Neuronal stem cell (in vitro differentiated cells): ENCODE measurements around the gene C20orf141.

Source experiments
- DNase-seq: peaks from one replicate; pipeline ENCODE4 v3.0.0-alpha.2; 2013; ENCODE audit warnings: low spot score
- H2AFZ ChIP-seq: one replicate; pipeline ENCODE4 v1.6.1; 2013; ENCODE audit warnings: mild to moderate bottlenecking, low read length, inconsistent platforms
- H2AK5ac ChIP-seq: 2 replicates; pipeline ENCODE4 v1.6.1; 2013; ENCODE audit warnings: low read depth, mild to moderate bottlenecking, inconsistent platforms, low read length, moderate library complexity, mixed read lengths
- H2BK120ac ChIP-seq: 2 replicates; pipeline ENCODE4 v1.6.1; 2013; ENCODE audit warnings: low read depth, mild to moderate bottlenecking, inconsistent platforms, low read length, moderate library complexity, mixed read lengths
- H2BK12ac ChIP-seq: one replicate; pipeline ENCODE4 v1.6.1; 2013; ENCODE audit warnings: low read length, inconsistent platforms
- H2BK15ac ChIP-seq: 2 replicates; pipeline ENCODE4 v1.6.1; 2013; ENCODE audit warnings: mild to moderate bottlenecking, low read length, inconsistent platforms, mixed read lengths
- H2BK5ac ChIP-seq: one replicate; pipeline ENCODE4 v1.6.1; 2013; ENCODE audit warnings: inconsistent platforms, mild to moderate bottlenecking, low read length, moderate library complexity
- H3K14ac ChIP-seq: one replicate; pipeline ENCODE4 v1.6.1; 2013; ENCODE audit warnings: low read length, inconsistent platforms
- H3K18ac ChIP-seq: 2 replicates; pipeline ENCODE4 v1.6.1; 2013; ENCODE audit warnings: low read length, inconsistent platforms
- H3K23ac ChIP-seq: 2 replicates; pipeline ENCODE4 v1.6.1; 2013; ENCODE audit warnings: low read depth, mild to moderate bottlenecking, mixed read lengths, low read length, inconsistent platforms; ENCODE audit not compliant: poor library complexity
- H3K27ac ChIP-seq: replicated peaks from 3 replicates; pipeline ENCODE4 v1.5.1; 2013; ENCODE audit warnings: low read length, inconsistent platforms
- H3K27me3 ChIP-seq, 3 experiments: 2 replicates each; pipeline ENCODE4 v1.6.1; 2013; ENCODE audit warnings: low read length in 3 of 3, mild to moderate bottlenecking in 2 of 3, inconsistent platforms in 1 of 3, low read depth in 1 of 3, mixed read lengths in 1 of 3, moderate library complexity in 1 of 3; ENCODE audit not compliant: control insufficient read depth in 3 of 3, insufficient read depth in 3 of 3
- H3K36me3 ChIP-seq, 2 donors: replicated peaks in 1 of 2; 2 replicates each; pipeline ENCODE4 v1.6.1; 2013; ENCODE audit warnings: low read length in 2 of 2; ENCODE audit not compliant: control insufficient read depth in 2 of 2, insufficient read depth in 2 of 2
- H3K4ac ChIP-seq: 2 replicates; pipeline ENCODE4 v1.6.1; 2013; ENCODE audit warnings: inconsistent platforms, mild to moderate bottlenecking, low read length, moderate library complexity
- H3K4me1 ChIP-seq, 2 donors: 1 replicate in 1 of 2; 2 replicates in 1 of 2; pipeline ENCODE4 v1.6.1; 2013; ENCODE audit warnings: low read length in 2 of 2, low read depth in 1 of 2; ENCODE audit not compliant: control insufficient read depth in 2 of 2, insufficient read depth in 1 of 2
- H3K4me2 ChIP-seq: one replicate; pipeline ENCODE4 v1.6.1; 2013; ENCODE audit warnings: mild to moderate bottlenecking, low read length, inconsistent platforms; ENCODE audit not compliant: insufficient read depth, poor library complexity, severe bottlenecking
- H3K4me3 ChIP-seq, 2 donors: 2 replicates each; pipeline ENCODE4 v1.5.1; 2013; ENCODE audit warnings: low read length in 2 of 2, mild to moderate bottlenecking in 2 of 2, inconsistent platforms in 1 of 2, moderate library complexity in 1 of 2
- H3K79me1 ChIP-seq: one replicate; pipeline ENCODE4 v1.6.1; 2013; ENCODE audit warnings: low read depth, mild to moderate bottlenecking, inconsistent platforms, low read length, moderate library complexity
- H3K9ac ChIP-seq: one replicate; pipeline ENCODE4 v1.6.1; 2013; ENCODE audit warnings: mild to moderate bottlenecking, low read depth, low read length, inconsistent platforms; ENCODE audit not compliant: poor library complexity
- H3K9me3 ChIP-seq, 2 donors: replicated peaks in 1 of 2; 2 replicates each; pipeline versions ENCODE3 to v1.6.1; 2013; ENCODE audit warnings: low read length in 2 of 2, mild to moderate bottlenecking in 2 of 2, inconsistent platforms in 1 of 2, low read depth in 1 of 2, mixed read lengths in 1 of 2, moderate library complexity in 1 of 2; ENCODE audit not compliant: control insufficient read depth in 2 of 2, insufficient read depth in 1 of 2
- H4K8ac ChIP-seq: one replicate; pipeline ENCODE4 v1.6.1; 2013; ENCODE audit warnings: low read depth, mild to moderate bottlenecking, inconsistent platforms, low read length, moderate library complexity
- H4K91ac ChIP-seq: one replicate; pipeline ENCODE4 v1.6.1; 2013; ENCODE audit warnings: low read length, low read depth, mild to moderate bottlenecking, inconsistent platforms; ENCODE audit not compliant: poor library complexity
- WGBS, 2 donors: extraction: QIAGEN DNeasy Blood & Tissue Kit; methylation state at CpG; one replicate each; pipeline ENCODE4 v1.1.7; 2013; ENCODE audit warnings: missing lambda C conversion rate in 2 of 2, mixed read lengths in 1 of 2; ENCODE audit not compliant: insufficient read length in 2 of 2, insufficient replicate concordance in 1 of 2; ENCODE audit errors: extremely low coverage in 2 of 2; 5-methylcytosine and 5-hydroxymethylcytosine counted together

Gene C20orf141

DNA sequence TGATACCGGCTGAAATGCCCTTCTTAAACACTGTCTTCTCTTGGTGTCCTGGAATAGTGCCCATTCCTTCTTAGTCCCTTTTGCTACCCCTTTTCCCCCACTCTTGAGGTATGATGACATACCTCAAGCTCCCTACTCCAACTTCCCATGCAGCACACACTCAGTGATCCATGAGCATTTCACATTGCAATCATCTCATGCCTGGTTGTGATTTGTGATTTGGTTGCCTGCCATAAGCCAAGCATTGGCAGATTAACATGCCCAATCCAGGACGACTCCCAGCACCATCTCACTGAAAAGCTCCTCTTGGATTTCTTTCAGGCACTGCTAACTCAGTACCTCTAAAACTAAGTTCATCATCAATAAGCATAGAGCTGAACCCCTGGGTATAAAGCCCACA lies 43.8 kb downstream of the C20orf141 start:
- H3K36me3 ChIP-seq = peaks cover 14 to 30% of the 10 kb centered on the region in 2 donors
- H3K27ac ChIP-seq = no peak overlapping the region
- no peak for DNase-seq
- H4K8ac ChIP-seq = no peak overlapping the region
- no peaks in the 10 kb centered on the region for H3K9me3 ChIP-seq
- H2BK12ac ChIP-seq = no peak overlapping the region
- no peak overlapping the region for H3K4ac ChIP-seq
- no peaks in the 10 kb centered on the region for H3K79me1 ChIP-seq
- no peak overlapping the region for H3K23ac ChIP-seq
- H3K4me1 ChIP-seq = no peaks in the 10 kb centered on the region
- no peak overlapping the region for H2AFZ ChIP-seq
- no peak overlapping the region for H3K4me2 ChIP-seq
- H3K27me3 ChIP-seq = no peaks in the 10 kb centered on the region
- no peak overlapping the region for H4K91ac ChIP-seq
- H3K4me3 ChIP-seq = no peak overlapping the region
- no peak overlapping the region for H3K14ac ChIP-seq
- WGBS, 2 donors = no CpG with 5 or more reads among the region's 2 CpGs
- H2BK15ac ChIP-seq = no peak overlapping the region
- no peak overlapping the region for H2BK5ac ChIP-seq
- H2BK120ac ChIP-seq = no peak overlapping the region
- H3K18ac ChIP-seq = no peak overlapping the region
- no peak overlapping the region for H2AK5ac ChIP-seq
- H3K9ac ChIP-seq = no peak overlapping the region

DNA sequence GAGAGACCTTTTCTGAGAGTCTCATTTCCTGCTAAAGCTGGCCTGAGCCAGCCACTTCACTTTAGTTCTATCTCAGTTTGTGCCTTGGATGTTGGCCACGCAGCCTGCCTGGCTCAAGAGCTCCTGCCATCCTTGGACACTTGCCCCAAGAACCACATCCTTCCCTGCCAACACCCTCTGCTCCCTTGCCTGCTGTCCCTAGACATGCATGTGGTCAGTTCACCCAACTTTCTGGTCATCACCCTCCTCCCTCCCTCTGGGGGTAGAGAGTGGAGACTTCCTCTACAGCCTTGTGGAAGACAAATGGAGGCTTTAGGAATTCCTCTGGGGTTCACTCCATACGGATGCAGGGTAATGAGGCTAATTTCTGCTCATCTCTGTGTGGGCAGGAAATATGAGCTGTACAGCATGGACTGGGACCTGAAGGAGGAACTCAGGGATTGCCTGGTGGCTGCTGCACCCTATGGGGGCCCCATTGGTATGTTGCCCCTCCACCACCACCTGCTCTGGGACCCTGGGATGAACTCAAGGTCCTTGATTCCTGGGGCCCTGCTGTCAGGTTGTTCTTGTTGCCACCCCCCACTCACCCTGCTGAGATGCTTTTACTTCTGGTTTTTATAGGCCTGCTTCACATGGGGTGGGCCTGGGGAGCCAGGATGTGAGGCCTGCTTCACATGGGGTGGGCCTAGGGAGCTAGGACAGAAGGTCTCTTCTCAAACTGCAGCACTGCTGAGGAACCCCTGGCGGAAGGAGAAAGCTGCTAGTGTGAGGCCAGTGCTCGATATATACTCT lies 44.7 kb downstream of the C20orf141 start:
- Histone ChIP-seq H3K4ac (no peak overlapping the region), H2BK12ac (no peak overlapping the region), H2AK5ac (no peak overlapping the region), H3K27me3 (no peaks in the 10 kb centered on the region), H4K91ac (no peak overlapping the region), H3K79me1 (no peaks in the 10 kb centered on the region), H3K9me3 (no peaks in the 10 kb centered on the region), H3K23ac (no peak overlapping the region), H3K4me2 (no peak overlapping the region), H3K18ac (no peak overlapping the region), H3K4me1 (no peaks in the 10 kb centered on the region), H4K8ac (no peak overlapping the region), H3K14ac (no peak overlapping the region), H2BK120ac (no peak overlapping the region), H3K36me3 (peaks cover 15 to 38% of the 10 kb centered on the region in 2 donors), H3K9ac (peak overlapping the region; percentile 13), H2BK5ac (no peak overlapping the region), H3K27ac (no peak overlapping the region), H2BK15ac (no peak overlapping the region), H3K4me3 (no peak overlapping the region), H2AFZ (no peak overlapping the region)
- WGBS, 2 donors = no CpG with 5 or more reads among the region's 4 CpGs
- no peak for DNase-seq

- Histone ChIP-seq H3K23ac (peak overlapping the region; percentile 38), H3K4me1 (no peaks in the 10 kb centered on the region), H2BK120ac (no peak overlapping the region), H4K8ac (no peak overlapping the region), H3K36me3 (peaks cover 27 to 65% of the 10 kb centered on the region in 2 donors), H3K4me2 (no peak overlapping the region), H2BK12ac (no peak overlapping the region), H2AK5ac (no peak overlapping the region), H3K9ac (no peak overlapping the region), H2BK15ac (no peak overlapping the region), H3K27ac (no peak overlapping the region), H3K4ac (no peak overlapping the region), H3K27me3 (no peaks in the 10 kb centered on the region), H3K9me3 (no peaks in the 10 kb centered on the region), H3K79me1 (no peaks in the 10 kb centered on the region), H2AFZ (no peak overlapping the region), H3K18ac (no peak overlapping the region), H3K4me3 (no peak overlapping the region), H4K91ac (no peak overlapping the region), H3K14ac (no peak overlapping the region), H2BK5ac (no peak overlapping the region)
- no peak for DNase-seq
- WGBS, 2 donors = no CpG with 5 or more reads among the region's 12 CpGs
These were observed 49.8 kb downstream of the C20orf141 start for GRCh38 chr20:2864626-2865025.

- no peak overlapping the region for H2AFZ ChIP-seq
- no peak overlapping the region for H4K91ac ChIP-seq
- H2AK5ac ChIP-seq = no peak overlapping the region
- no peak overlapping the region for H3K18ac ChIP-seq
- H3K27me3 ChIP-seq = no peaks in the 10 kb centered on the region
- H2BK12ac ChIP-seq = no peak overlapping the region
- no peak overlapping the region for H3K4me2 ChIP-seq
- peaks cover 27 to 63% of the 10 kb centered on the region in 2 donors for H3K36me3 ChIP-seq
- no peak overlapping the region for H3K4me3 ChIP-seq
- H2BK15ac ChIP-seq = no peak overlapping the region
- no peak for DNase-seq
- H2BK5ac ChIP-seq = no peak overlapping the region
- no peak overlapping the region for H3K27ac ChIP-seq
- H4K8ac ChIP-seq = no peak overlapping the region
- no CpG with 5 or more reads among the region's 10 CpGs for WGBS, 2 donors
- no peak overlapping the region for H3K14ac ChIP-seq
- H3K79me1 ChIP-seq = no peaks in the 10 kb centered on the region
- H3K9me3 ChIP-seq = no peaks in the 10 kb centered on the region
- H3K9ac ChIP-seq = no peak overlapping the region
- no peak overlapping the region for H3K4ac ChIP-seq
- H3K4me1 ChIP-seq = no peaks in the 10 kb centered on the region
- peak overlapping the region; percentile 38 for H3K23ac ChIP-seq
- no peak overlapping the region for H2BK120ac ChIP-seq
These were observed 50.3 kb downstream of the C20orf141 start for GRCh38 chr20:2865101-2865500.
